22Rv1 (cell line): Measurements from ENCODE around the gene SYT7.

Source experiments
- ZFX ChIP-seq: fragments of 450-650 bp; IDR thresholded peaks from 2 replicates; pipeline ENCODE4 v1.6.1; 2017; ENCODE audit warnings: antibody characterized with exemption, borderline replicate concordance
- TF ChIP-seq, protein P1 (sequence below): fragments of 450-650 bp; IDR thresholded peaks from 2 replicates; pipeline ENCODE4 v1.5.1; 2017; ENCODE audit warnings: mild to moderate bottlenecking

DNA sequence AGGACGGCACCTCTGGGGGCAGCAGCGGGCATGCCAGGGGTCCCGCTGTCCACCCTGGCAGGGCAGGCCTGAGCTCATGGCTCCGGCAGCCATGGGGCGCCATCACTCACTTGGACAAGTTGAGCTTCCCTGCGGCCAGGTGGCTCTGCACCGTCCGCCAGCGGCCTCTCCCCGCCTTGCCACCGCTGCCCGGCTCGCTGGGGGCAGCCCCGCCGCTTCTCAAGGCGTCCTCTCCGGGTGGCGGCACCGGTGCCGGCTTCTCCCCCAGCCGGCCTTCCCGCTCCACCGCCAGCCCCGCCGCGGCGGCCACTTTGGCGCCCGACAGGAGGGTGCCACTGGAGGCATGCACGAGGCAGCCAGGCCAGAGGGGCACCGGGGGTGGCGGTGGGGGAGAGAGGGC, 35.0 kb downstream of the SYT7 start:
- TF ChIP-seq, protein P1, sequence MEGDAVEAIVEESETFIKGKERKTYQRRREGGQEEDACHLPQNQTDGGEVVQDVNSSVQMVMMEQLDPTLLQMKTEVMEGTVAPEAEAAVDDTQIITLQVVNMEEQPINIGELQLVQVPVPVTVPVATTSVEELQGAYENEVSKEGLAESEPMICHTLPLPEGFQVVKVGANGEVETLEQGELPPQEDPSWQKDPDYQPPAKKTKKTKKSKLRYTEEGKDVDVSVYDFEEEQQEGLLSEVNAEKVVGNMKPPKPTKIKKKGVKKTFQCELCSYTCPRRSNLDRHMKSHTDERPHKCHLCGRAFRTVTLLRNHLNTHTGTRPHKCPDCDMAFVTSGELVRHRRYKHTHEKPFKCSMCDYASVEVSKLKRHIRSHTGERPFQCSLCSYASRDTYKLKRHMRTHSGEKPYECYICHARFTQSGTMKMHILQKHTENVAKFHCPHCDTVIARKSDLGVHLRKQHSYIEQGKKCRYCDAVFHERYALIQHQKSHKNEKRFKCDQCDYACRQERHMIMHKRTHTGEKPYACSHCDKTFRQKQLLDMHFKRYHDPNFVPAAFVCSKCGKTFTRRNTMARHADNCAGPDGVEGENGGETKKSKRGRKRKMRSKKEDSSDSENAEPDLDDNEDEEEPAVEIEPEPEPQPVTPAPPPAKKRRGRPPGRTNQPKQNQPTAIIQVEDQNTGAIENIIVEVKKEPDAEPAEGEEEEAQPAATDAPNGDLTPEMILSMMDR, result no peak
- TF ChIP-seq ZFX, result no peak
